ENCODE results near the gene CDK6. TPM values are rescaled to one million over a fixed set of nuclear protein-coding genes. Genes with fewer than 3 reads are reported as not detected.

CDK6 gene
- total RNA-seq, 1 donor from 2014 or later: 274 TPM

GRCh38 chr7:92685136-92686042 lies 151.0 kb downstream of the CDK6 start:
- peak overlapping the region; percentile 47 for H3K4me3 Mint-ChIP-seq

GRCh38 chr7:92684274-92684673 lies 152.1 kb downstream of the CDK6 start:
- H3K4me1 Mint-ChIP-seq: peaks cover 76% of the 10 kb centered on the region
- peaks cover 57% of the 10 kb centered on the region for H3K36me3 Mint-ChIP-seq (ENCODE audit: low read depth)
- no peaks in the 10 kb centered on the region for H3K27me3 Mint-ChIP-seq
- intact Hi-C loops (cut with micrococcal nuclease): loop anchor here (2.0 to 10.0 kb wide), 3 partner anchors 41 to 431 kb away; partner anchors contain the start of genes PEX1, RBM48 and SAMD9
- no peak for DNase-seq
- H3K4me3 Mint-ChIP-seq: peak overlapping the region; percentile 47
- peaks cover 6% of the 10 kb centered on the region for H3K9me3 Mint-ChIP-seq
- peak overlapping the region; percentile 96 for H3K27ac Mint-ChIP-seq

More at GRCh38 chr7:92685136-92686042, 151.0 kb downstream of the CDK6 start:
- Mint-ChIP-seq H3K4me1 (peaks cover 85% of the 10 kb centered on the region), H3K9me3 (peaks cover 12% of the 10 kb centered on the region), H3K36me3 (ENCODE audit: low read depth) (peaks cover 65% of the 10 kb centered on the region), H3K27ac (peak overlapping the region; percentile 96), H3K27me3 (no peaks in the 10 kb centered on the region)
- DNase-seq: peak; percentile 92
- intact Hi-C loops (cut with micrococcal nuclease): loop anchor here (1.0 to 10.0 kb wide), 11 partner anchors 21 to 429 kb away; partner anchors contain the start of gene SAMD9

GRCh38 chr7:92682903-92683539 lies 153.4 kb downstream of the CDK6 start:
- no peaks in the 10 kb centered on the region for H3K27me3 Mint-ChIP-seq
- H3K27ac Mint-ChIP-seq: peak overlapping the region; percentile 96
- intact Hi-C loops (cut with micrococcal nuclease): loop anchor here (1.0 to 10.0 kb wide), 4 partner anchors 35 to 432 kb away; partner anchors contain the start of genes PEX1, RBM48 and SAMD9
- H3K4me3 Mint-ChIP-seq: peak overlapping the region; percentile 47
- DNase-seq: peak; percentile 75
- H3K36me3 Mint-ChIP-seq (ENCODE audit: low read depth): peaks cover 59% of the 10 kb centered on the region
- peaks cover 13% of the 10 kb centered on the region for H3K9me3 Mint-ChIP-seq
- peaks cover 79% of the 10 kb centered on the region for H3K4me1 Mint-ChIP-seq

GRCh38 chr7:92682330-92682729 lies 154.0 kb downstream of the CDK6 start:
- Mint-ChIP-seq H3K4me1 (peaks cover 75% of the 10 kb centered on the region), H3K36me3 (ENCODE audit: low read depth) (peaks cover 53% of the 10 kb centered on the region), H3K4me3 (peak overlapping the region; percentile 12), H3K9me3 (peaks cover 13% of the 10 kb centered on the region), H3K27ac (peak overlapping the region; percentile 96), H3K27me3 (no peaks in the 10 kb centered on the region)
- no peak for DNase-seq
- intact Hi-C loops (cut with micrococcal nuclease): loop anchor here (5.0 to 10.0 kb wide), 2 partner anchors 155 to 432 kb away; partner anchors contain the start of genes PEX1, RBM48 and SAMD9

- no peak for DNase-seq
- peaks cover 13% of the 10 kb centered on the region for H3K9me3 Mint-ChIP-seq
- H3K4me1 Mint-ChIP-seq: peaks cover 69% of the 10 kb centered on the region
- H3K4me3 Mint-ChIP-seq: no peak overlapping the region
- peak overlapping the region; percentile 96 for H3K27ac Mint-ChIP-seq
- no peaks in the 10 kb centered on the region for H3K27me3 Mint-ChIP-seq
- intact Hi-C loops (cut with micrococcal nuclease): loop anchor here (1.0 to 10.0 kb wide), 3 partner anchors 8 to 433 kb away; partner anchors contain the start of genes PEX1, RBM48 and SAMD9
- peaks cover 52% of the 10 kb centered on the region for H3K36me3 Mint-ChIP-seq (ENCODE audit: low read depth)
These were observed 154.7 kb downstream of the CDK6 start for GRCh38 chr7:92681633-92682032.

- DNase-seq: no peak
- no peaks in the 10 kb centered on the region for H3K27me3 Mint-ChIP-seq
- H3K4me3 Mint-ChIP-seq: no peak overlapping the region
- intact Hi-C loops (cut with micrococcal nuclease): loop anchor here (5.0 to 10.0 kb wide), 2 partner anchors 153 to 434 kb away; partner anchors contain the start of genes PEX1, RBM48 and SAMD9
- H3K9me3 Mint-ChIP-seq: peaks cover 13% of the 10 kb centered on the region
- H3K27ac Mint-ChIP-seq: peak overlapping the region; percentile 96
- peaks cover 52% of the 10 kb centered on the region for H3K36me3 Mint-ChIP-seq (ENCODE audit: low read depth)
- H3K4me1 Mint-ChIP-seq: peaks cover 59% of the 10 kb centered on the region
These were observed 155.9 kb downstream of the CDK6 start for GRCh38 chr7:92680442-92680841.

- Mint-ChIP-seq H3K4me1 (peaks cover 47% of the 10 kb centered on the region), H3K9me3 (peaks cover 19% of the 10 kb centered on the region), H3K36me3 (ENCODE audit: low read depth) (peaks cover 59% of the 10 kb centered on the region), H3K27me3 (no peaks in the 10 kb centered on the region), H3K4me3 (no peak overlapping the region), H3K27ac (peak overlapping the region; percentile 86)
- intact Hi-C loops (cut with micrococcal nuclease): no loop called here
- no peak for DNase-seq
These were observed 158.0 kb downstream of the CDK6 start for GRCh38 chr7:92678291-92678920.

GRCh38 chr7:92674379-92674778 lies 162.0 kb downstream of the CDK6 start:
- peak overlapping the region; percentile 0 for H3K27ac Mint-ChIP-seq
- H3K4me1 Mint-ChIP-seq: peaks cover 53% of the 10 kb centered on the region
- peaks cover 16% of the 10 kb centered on the region for H3K9me3 Mint-ChIP-seq
- no peak overlapping the region for H3K4me3 Mint-ChIP-seq
- DNase-seq: no peak
- no peaks in the 10 kb centered on the region for H3K27me3 Mint-ChIP-seq
- intact Hi-C loops (cut with micrococcal nuclease): no loop called here
- peaks cover 69% of the 10 kb centered on the region for H3K36me3 Mint-ChIP-seq (ENCODE audit: low read depth)

- no peaks in the 10 kb centered on the region for H3K27me3 Mint-ChIP-seq
- H3K27ac Mint-ChIP-seq: peak overlapping the region; percentile 76
- H3K4me3 Mint-ChIP-seq: peak overlapping the region; percentile 34
- intact Hi-C loops (cut with micrococcal nuclease): no loop called here
- H3K9me3 Mint-ChIP-seq: peaks cover 9% of the 10 kb centered on the region
- peaks cover 68% of the 10 kb centered on the region for H3K36me3 Mint-ChIP-seq (ENCODE audit: low read depth)
- no peak for DNase-seq
- H3K4me1 Mint-ChIP-seq: peaks cover 50% of the 10 kb centered on the region
These were observed 164.7 kb downstream of the CDK6 start for GRCh38 chr7:92671505-92672169.

GRCh38 chr7:92670204-92670851 lies 166.0 kb downstream of the CDK6 start:
- Mint-ChIP-seq H3K36me3 (ENCODE audit: low read depth) (peaks cover 70% of the 10 kb centered on the region), H3K27me3 (no peaks in the 10 kb centered on the region), H3K4me1 (peaks cover 56% of the 10 kb centered on the region), H3K9me3 (peaks cover 13% of the 10 kb centered on the region), H3K27ac (peak overlapping the region; percentile 76), H3K4me3 (peak overlapping the region; percentile 34)
- intact Hi-C loops (cut with micrococcal nuclease): no loop called here
- no peak for DNase-seq

GRCh38 chr7:92669616-92670165 lies 166.7 kb downstream of the CDK6 start:
- H3K27ac Mint-ChIP-seq: peak overlapping the region; percentile 76
- no peaks in the 10 kb centered on the region for H3K27me3 Mint-ChIP-seq

GRCh38 chr7:92668564-92668963 lies 167.8 kb downstream of the CDK6 start:
- Mint-ChIP-seq H3K27ac (peak overlapping the region; percentile 52), H3K4me1 (peaks cover 60% of the 10 kb centered on the region), H3K27me3 (no peaks in the 10 kb centered on the region), H3K36me3 (ENCODE audit: low read depth) (peaks cover 69% of the 10 kb centered on the region), H3K4me3 (peak overlapping the region; percentile 30), H3K9me3 (peaks cover 8% of the 10 kb centered on the region)
- no peak for DNase-seq
- intact Hi-C loops (cut with micrococcal nuclease): no loop called here

More at GRCh38 chr7:92669616-92670165, 166.7 kb downstream of the CDK6 start:
- Mint-ChIP-seq H3K4me3 (peak overlapping the region; percentile 36), H3K9me3 (peaks cover 13% of the 10 kb centered on the region), H3K4me1 (peaks cover 61% of the 10 kb centered on the region), H3K36me3 (ENCODE audit: low read depth) (peaks cover 72% of the 10 kb centered on the region)
- DNase-seq: no peak
- intact Hi-C loops (cut with micrococcal nuclease): no loop called here

Measured in activated CD4-positive, alpha-beta T cell treated with anti-CD3 and anti-CD28 coated beads, Interleukin-2, amount 10 ng/mL, durations not matched to agents 24 days and 14 days (primary cell).